A673 (cell line): ENCODE data around the gene SEMA4C. TPM values are rescaled to one million over a fixed set of nuclear protein-coding genes. Genes with fewer than 3 reads are reported as not detected.

Experiments
- BruUV-seq: library from RNA; stranded (reverse); fragments of 400-500 nt; replicated peaks from 2 replicates; lab custom pipeline; 2021; lab: Mats Ljungman, UMichigan
- CTCF ChIA-PET: fragments of 300-600 bp; sonication (Branson Sonifier 250); formaldehyde crosslinking; loops from one replicate; lab custom pipeline; 2022; ENCODE audit warnings: antibody characterized with exemption; lab: Charles Lee
- POLR2A ChIA-PET: fragments of 300-600 bp; sonication (Branson Sonifier 250); formaldehyde crosslinking; loops from one replicate; lab custom pipeline; 2022; ENCODE audit warnings: antibody characterized with exemption; ENCODE audit not compliant: low non-redundant PET; lab: Charles Lee
- DNase-seq: peaks from one replicate; pipeline ENCODE4 v3.0.0-alpha.2; 2015; ENCODE audit warnings: low spot score
- H3K27ac ChIP-seq: fragments of 200-600 bp; sonication (generic); 2 replicates; pipeline ENCODE4 v1.5.1; 2016; ENCODE audit warnings: mixed run types, low read depth, mild to moderate bottlenecking, mixed read lengths, antibody characterized with exemption, low read length; ENCODE audit not compliant: poor library complexity, severe bottlenecking
- H3K27me3 ChIP-seq: fragments of 200-600 bp; sonication (generic); replicated peaks from 2 replicates; pipeline ENCODE4 v1.6.1; 2017; ENCODE audit warnings: mixed run types, low read depth, mild to moderate bottlenecking, mixed read lengths, antibody characterized with exemption, low read length; ENCODE audit not compliant: insufficient read depth, poor library complexity
- H3K36me3 ChIP-seq: fragments of 200-600 bp; sonication (generic); 2 replicates; pipeline ENCODE4 v1.6.1; 2016; ENCODE audit warnings: mixed run types, mild to moderate bottlenecking, mixed read lengths, antibody characterized with exemption, low read length; ENCODE audit not compliant: insufficient read depth, poor library complexity, severe bottlenecking
- H3K4me1 ChIP-seq: fragments of 200-600 bp; sonication (generic); 2 replicates; pipeline ENCODE4 v1.6.1; 2017; ENCODE audit warnings: mixed run types, mild to moderate bottlenecking, mixed read lengths, antibody characterized with exemption, low read length; ENCODE audit not compliant: insufficient read depth, poor library complexity, severe bottlenecking
- H3K4me3 ChIP-seq: fragments of 200-600 bp; sonication (generic); 2 replicates; pipeline ENCODE4 v1.5.1; 2016; ENCODE audit warnings: low read depth, mixed run types, mild to moderate bottlenecking, mixed read lengths, low read length; ENCODE audit not compliant: poor library complexity, severe bottlenecking
- H3K9me3 ChIP-seq: fragments of 200-600 bp; sonication (generic); 2 replicates; pipeline ENCODE4 v1.6.1; 2016; ENCODE audit warnings: mixed run types, low read depth, mild to moderate bottlenecking, mixed read lengths, antibody characterized with exemption, low read length; ENCODE audit not compliant: poor library complexity, severe bottlenecking
- CTCF ChIP-seq: fragments of 300-800, 200-600 bp; sonication (generic); conservative IDR thresholded peaks from 2 replicates; pipeline ENCODE4 v1.5.1; 2017; ENCODE audit warnings: low read depth, mild to moderate bottlenecking, antibody characterized with exemption, low read length, moderate library complexity, mixed read lengths
- EZH2 ChIP-seq: fragments of 200-600 bp; sonication (generic); IDR thresholded peaks from 2 replicates; pipeline ENCODE4 v1.6.1; 2017; ENCODE audit warnings: borderline replicate concordance, low read depth, mild to moderate bottlenecking, mixed read lengths, antibody characterized with exemption, low read length; ENCODE audit not compliant: poor library complexity, severe bottlenecking
- intact Hi-C: fragments of 100-400 bp; cut with micrococcal nuclease; formaldehyde crosslinking; loops from one replicate; pipeline ENCODE4 v1.10.0; 2022; ENCODE audit not compliant: unreplicated experiment
- total RNA-seq: library from RNA; stranded (reverse); gene quantifications from 2 replicates; pipeline ENCODE4 v1.2.3, GENCODE V29; 2021

Gene SEMA4C
- total RNA-seq, 1 experiment from 2014 or later = 33.3 TPM

GRCh38 chr2:96853321-96853720 lies 16.6 kb downstream of the SEMA4C start:
- BruUV-seq = no TSS peak
- CTCF ChIA-PET = no interaction called here
- intact Hi-C loops = no loop called here

GRCh38 chr2:96852667-96853066 lies 17.2 kb downstream of the SEMA4C start:
- intact Hi-C loops = no loop called here
- no peaks in the 10 kb centered on the region for H3K9me3 ChIP-seq
- H3K27ac ChIP-seq = no peak overlapping the region
- TF ChIP-seq CTCF = no peak
- no peak for TF ChIP-seq EZH2
- no peak for DNase-seq
- ChIA-PET CTCF (no interaction called here), POLR2A (no interaction called here)
- H3K27me3 ChIP-seq = no peaks in the 10 kb centered on the region
- H3K4me1 ChIP-seq = peaks cover 3% of the 10 kb centered on the region
- H3K36me3 ChIP-seq = peaks cover 40% of the 10 kb centered on the region
- H3K4me3 ChIP-seq = no peak overlapping the region
- BruUV-seq = no TSS peak

More at GRCh38 chr2:96853321-96853720, 16.6 kb downstream of the SEMA4C start:
- DNase-seq = no peak
- Histone ChIP-seq H3K9me3 (no peaks in the 10 kb centered on the region), H3K27ac (no peak overlapping the region), H3K36me3 (peaks cover 33% of the 10 kb centered on the region), H3K4me1 (peaks cover 3% of the 10 kb centered on the region), H3K27me3 (no peaks in the 10 kb centered on the region), H3K4me3 (no peak overlapping the region)
- POLR2A ChIA-PET = no interaction called here
- no peak for TF ChIP-seq EZH2
- TF ChIP-seq CTCF = no peak

GRCh38 chr2:96848264-96848663 lies 21.6 kb downstream of the SEMA4C start:
- Histone ChIP-seq H3K36me3 (peaks cover 41% of the 10 kb centered on the region), H3K9me3 (no peaks in the 10 kb centered on the region), H3K4me1 (no peaks in the 10 kb centered on the region), H3K27me3 (no peaks in the 10 kb centered on the region), H3K27ac (no peak overlapping the region), H3K4me3 (no peak overlapping the region)
- no peak for DNase-seq
- intact Hi-C loops = no loop called here
- TF ChIP-seq CTCF (no peak), EZH2 (no peak)
- CTCF ChIA-PET = no interaction called here
- BruUV-seq = no TSS peak
- POLR2A ChIA-PET = no interaction called here
